ENCODE results near the gene BHLHE23.

Gene BHLHE23

DNA sequence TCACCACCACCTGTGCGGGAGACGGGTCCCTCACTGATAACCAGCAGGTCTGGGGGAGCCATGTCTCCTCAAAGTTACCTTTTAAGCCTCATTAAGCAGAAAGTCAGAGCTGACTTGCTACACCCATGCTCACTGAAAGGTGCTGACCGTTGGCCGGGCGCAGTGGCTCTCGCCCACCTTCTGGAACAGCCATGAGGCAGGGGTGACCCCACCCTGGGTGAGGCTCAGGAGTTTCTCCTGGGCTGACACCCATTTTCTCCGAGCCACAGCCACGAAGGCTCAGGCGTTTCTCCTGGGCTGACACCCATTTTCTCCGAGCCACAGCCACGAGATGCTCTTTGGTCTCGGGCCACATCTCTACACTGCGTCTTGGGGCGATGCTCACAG is 10.2 kb downstream of the BHLHE23 start:
- H3K27me3 Mint-ChIP-seq, result peaks cover 13% of the 10 kb centered on the region
- no peaks in the 10 kb centered on the region for H3K36me3 Mint-ChIP-seq
- H3K4me3 Mint-ChIP-seq, result no peak overlapping the region

DNA sequence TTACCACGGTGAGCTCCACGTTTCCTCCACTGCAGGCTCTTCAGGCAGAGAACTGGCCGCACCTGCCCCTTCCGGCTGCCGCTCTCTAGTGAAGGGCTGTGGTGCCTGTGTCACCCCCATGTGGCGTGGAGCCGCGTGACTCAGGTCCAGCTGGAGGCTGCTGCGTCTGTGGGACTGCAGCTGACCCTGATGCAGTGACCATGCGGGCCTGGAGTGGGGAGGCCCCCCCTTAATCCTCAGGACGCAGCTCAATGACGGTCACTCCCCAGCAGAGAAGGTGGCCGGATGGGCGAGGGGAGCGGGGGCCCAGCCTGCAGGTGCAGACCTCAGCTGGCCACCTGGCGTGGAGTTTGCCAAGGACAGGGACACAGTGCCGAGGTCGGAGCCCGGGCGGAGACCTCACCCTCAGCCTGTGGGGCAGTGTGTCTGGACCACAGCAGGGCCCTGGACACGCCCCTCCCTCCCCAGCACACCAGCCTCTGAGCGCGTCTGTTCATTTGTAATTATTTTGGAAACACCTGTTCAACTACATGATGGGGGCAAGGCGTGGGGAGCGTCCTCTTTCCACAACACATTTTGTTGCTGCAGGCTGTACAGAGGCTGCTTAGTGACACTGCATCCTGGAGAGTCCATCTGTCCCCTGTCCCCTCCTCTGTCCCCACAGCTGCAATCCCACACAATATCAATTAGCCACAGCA is 10.7 kb downstream of the BHLHE23 start:
- Mint-ChIP-seq H3K36me3 (no peaks in the 10 kb centered on the region), H3K27me3 (peaks cover 10% of the 10 kb centered on the region), H3K27ac (peak overlapping the region; percentile 12), H3K9me3 (no peaks in the 10 kb centered on the region), H3K4me1 (no peaks in the 10 kb centered on the region), H3K4me3 (no peak overlapping the region)

More for the DNA sequence above, 10.2 kb downstream of the BHLHE23 start:
- Mint-ChIP-seq H3K27ac (no peak overlapping the region), H3K9me3 (no peaks in the 10 kb centered on the region), H3K4me1 (no peaks in the 10 kb centered on the region)

DNA sequence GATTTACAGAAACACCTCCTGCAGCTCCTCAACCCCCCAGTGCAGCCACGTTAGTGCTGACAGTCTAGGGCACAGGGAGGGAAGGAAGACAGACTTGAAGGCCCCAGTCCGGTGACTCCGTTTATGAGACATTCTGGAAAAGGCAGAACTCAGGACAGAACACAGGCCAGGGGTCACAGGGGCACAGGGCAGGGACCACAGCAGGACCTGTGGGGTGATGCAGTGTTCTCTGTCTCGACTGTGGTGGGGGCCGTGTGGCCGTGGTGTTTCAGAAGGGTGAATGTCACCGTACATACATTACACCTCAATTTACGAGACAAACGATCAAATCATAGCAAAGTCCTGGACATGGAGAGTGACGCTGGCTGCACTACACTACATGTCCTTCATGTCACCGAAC is 11.3 kb downstream of the BHLHE23 start:
- no peak overlapping the region for H3K4me3 Mint-ChIP-seq
- no peaks in the 10 kb centered on the region for H3K4me1 Mint-ChIP-seq
- peaks cover 5% of the 10 kb centered on the region for H3K27me3 Mint-ChIP-seq
- no peaks in the 10 kb centered on the region for H3K36me3 Mint-ChIP-seq
- no peak overlapping the region for H3K27ac Mint-ChIP-seq
- H3K9me3 Mint-ChIP-seq, result no peaks in the 10 kb centered on the region

DNA sequence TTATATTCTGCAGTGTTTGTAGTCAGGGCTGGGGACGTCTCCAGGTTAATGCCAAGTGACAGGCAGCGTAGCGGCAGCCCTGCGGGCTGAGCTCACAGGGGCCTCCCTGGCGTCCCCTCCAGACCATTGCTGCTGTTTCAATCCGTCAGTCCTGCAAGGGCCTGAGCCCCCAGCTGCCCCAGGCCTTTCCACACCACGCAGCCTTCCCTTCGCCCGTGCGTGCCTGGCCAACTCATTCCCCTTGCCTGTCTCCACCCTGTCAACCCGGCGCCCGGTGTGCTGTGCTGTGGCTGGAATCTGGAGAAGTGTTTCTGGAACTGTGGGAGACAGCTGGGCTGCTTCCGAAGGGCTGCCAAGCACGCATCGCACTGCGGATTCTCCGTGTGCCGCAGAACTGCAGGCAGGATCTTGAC is 11.9 kb downstream of the BHLHE23 start:
- Mint-ChIP-seq H3K4me1 (no peaks in the 10 kb centered on the region), H3K9me3 (no peaks in the 10 kb centered on the region), H3K27me3 (peaks cover 3% of the 10 kb centered on the region), H3K4me3 (no peak overlapping the region), H3K36me3 (no peaks in the 10 kb centered on the region), H3K27ac (no peak overlapping the region)

DNA sequence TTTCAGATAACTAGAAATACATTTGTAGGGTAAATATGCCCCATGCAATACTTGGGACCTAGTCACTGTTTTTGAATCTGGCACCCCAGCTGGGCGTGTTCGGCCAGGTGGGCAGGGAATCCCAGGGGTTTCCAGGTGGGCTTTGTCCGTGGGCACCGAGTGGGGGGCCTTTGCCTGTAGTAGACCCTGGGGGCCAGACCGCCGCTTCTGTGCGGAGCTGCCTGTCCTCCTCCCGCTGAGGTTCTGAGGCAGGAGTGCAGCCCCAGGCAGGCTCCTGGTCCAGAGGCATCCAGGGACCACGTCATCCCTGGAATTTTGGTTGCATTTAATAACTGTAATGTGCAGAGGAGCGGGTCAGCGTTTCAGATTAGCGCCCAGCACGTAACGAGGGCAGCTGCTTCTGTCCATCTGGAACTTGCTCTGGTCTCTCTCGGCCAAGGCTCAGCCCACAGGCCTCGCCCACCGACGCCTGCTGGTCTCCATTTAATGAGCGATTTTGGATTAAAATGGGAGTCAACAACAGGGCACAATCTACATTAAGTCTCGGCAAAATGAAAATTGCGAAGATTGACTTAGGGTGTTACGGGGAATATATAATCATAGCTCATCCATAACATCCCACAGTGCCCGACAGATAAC is 12.8 kb downstream of the BHLHE23 start:
- no peaks in the 10 kb centered on the region for H3K9me3 Mint-ChIP-seq
- peaks cover 1% of the 10 kb centered on the region for H3K27me3 Mint-ChIP-seq
- no peak overlapping the region for H3K27ac Mint-ChIP-seq
- H3K4me3 Mint-ChIP-seq, result no peak overlapping the region
- no peaks in the 10 kb centered on the region for H3K4me1 Mint-ChIP-seq
- no peaks in the 10 kb centered on the region for H3K36me3 Mint-ChIP-seq

DNA sequence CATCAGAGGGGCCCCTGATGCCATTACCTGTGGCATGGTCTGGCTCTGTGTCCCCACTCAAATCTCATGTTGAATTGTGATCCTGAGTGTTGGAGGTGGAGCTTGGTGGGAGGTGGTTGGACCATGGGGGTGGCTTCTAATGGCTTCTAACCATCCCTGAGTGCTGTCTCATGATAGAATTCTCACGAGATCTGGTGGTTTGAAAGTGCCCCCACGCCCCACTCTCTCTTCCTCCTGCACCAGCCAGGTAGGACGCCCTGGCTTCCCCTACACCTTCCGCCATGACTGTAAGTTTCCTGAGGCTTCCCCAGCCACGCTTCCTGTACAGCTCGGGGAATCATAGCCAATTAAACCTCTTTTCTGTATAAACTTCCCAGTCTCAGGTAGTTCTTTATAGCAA is 14.9 kb downstream of the BHLHE23 start:
- Mint-ChIP-seq H3K4me1 (no peaks in the 10 kb centered on the region), H3K27me3 (no peaks in the 10 kb centered on the region), H3K9me3 (no peaks in the 10 kb centered on the region), H3K4me3 (no peak overlapping the region), H3K27ac (no peak overlapping the region), H3K36me3 (no peaks in the 10 kb centered on the region)

DNA sequence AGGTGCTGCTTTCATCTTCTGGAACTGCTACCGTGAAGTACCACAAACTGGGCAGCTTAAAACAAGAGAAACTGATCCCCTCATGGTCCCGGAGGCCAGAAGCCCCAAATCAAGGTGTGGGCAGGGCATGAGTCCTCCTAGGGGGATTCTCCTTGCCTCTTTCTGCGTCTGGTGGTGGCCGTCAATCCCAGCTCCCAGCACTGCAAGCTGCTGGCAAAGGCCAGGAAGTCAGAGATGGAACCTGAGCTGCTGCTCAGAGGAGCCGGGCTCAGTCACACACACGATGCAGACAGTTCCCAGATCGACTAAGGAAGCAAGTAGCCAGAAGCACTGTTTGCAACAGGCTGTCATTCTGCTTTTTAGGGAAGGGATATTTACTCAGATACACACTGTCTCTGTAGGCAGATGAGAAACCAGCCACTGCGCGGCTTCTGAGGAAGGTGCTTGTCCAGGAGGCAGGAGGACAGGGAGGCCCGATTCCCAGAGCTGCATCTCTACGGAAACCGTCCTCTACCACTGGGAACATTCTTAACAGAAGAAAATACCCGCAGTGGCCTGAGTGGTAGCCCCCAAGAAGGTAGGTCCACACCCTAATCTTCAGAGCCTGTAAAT is 15.5 kb downstream of the BHLHE23 start:
- H3K4me3 Mint-ChIP-seq, result no peak overlapping the region
- no peaks in the 10 kb centered on the region for H3K4me1 Mint-ChIP-seq
- peak overlapping the region; percentile 17 for H3K27ac Mint-ChIP-seq
- no peaks in the 10 kb centered on the region for H3K9me3 Mint-ChIP-seq
- no peaks in the 10 kb centered on the region for H3K27me3 Mint-ChIP-seq
- H3K36me3 Mint-ChIP-seq, result no peaks in the 10 kb centered on the region

DNA sequence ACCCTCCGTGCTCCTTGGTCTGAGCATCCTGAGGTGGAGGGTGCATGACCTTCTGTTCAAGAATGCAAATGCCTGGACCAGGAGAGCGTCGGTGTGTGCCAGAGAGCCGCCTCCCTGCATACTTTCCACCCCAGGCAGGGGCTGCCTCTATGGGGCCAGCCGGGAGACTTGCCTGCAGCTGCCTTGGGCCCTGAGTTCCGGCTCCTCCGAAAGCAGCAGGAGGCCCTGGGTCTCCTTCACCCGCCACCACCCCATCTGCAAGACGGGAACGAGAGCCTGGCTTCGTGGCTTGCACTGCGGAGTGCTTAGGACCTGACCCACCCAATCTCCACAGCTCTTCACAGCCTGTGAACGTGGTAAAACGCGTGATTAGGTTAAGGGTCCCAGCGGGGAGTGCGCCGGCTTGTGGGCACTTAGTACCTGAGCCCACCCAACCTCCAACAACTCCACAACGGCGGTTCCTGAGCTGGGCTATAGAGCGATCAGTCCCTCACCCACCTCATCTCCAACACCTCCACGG is 16.4 kb downstream of the BHLHE23 start:
- Mint-ChIP-seq H3K27ac (no peak overlapping the region), H3K27me3 (no peaks in the 10 kb centered on the region), H3K4me1 (no peaks in the 10 kb centered on the region), H3K36me3 (no peaks in the 10 kb centered on the region), H3K9me3 (no peaks in the 10 kb centered on the region), H3K4me3 (no peak overlapping the region)

DNA sequence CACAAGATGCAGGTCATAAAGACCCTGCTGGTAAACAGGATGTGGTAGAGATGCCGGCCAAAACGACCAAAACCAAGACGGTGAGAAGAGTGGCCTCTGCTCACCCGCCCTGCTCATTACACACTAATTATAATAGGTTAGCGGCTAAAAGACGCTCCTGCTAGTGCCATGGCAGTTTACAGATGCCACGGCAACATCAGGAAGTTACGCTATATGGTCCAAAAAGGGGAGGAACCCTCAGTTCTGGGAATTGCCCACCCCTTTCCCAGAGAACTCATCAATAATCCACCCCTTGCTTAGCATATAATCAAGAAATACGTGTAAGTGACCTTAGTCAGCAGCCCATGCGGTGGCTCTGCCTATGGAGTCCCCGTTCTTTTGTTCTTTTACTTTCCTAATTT is 17.6 kb downstream of the BHLHE23 start:
- Mint-ChIP-seq H3K9me3 (no peaks in the 10 kb centered on the region), H3K4me3 (peak overlapping the region; percentile 76), H3K4me1 (no peaks in the 10 kb centered on the region), H3K27ac (no peak overlapping the region), H3K36me3 (no peaks in the 10 kb centered on the region), H3K27me3 (no peaks in the 10 kb centered on the region)

DNA sequence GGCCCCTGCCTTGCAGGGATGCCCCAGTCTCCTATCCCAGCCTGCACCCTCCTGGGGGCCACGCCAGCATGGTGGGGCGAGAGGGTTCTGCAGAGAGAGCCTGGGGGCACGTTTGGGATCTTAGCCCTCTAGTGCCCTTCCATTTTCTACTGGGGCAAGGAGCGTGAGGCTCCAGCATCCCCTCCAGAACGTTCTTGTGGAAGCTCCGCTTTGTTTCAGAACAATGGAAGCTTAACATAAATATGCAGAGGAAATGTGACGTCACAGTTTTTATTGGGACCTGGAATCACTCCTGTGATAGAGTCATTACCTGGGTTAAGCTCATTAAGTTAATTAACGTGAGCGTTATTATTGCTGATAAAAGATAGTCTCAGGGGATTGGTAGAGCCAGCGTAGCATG is 19.6 kb downstream of the BHLHE23 start:
- Mint-ChIP-seq H3K36me3 (no peaks in the 10 kb centered on the region), H3K4me3 (no peak overlapping the region), H3K4me1 (peaks cover 4% of the 10 kb centered on the region), H3K27me3 (no peaks in the 10 kb centered on the region), H3K9me3 (no peaks in the 10 kb centered on the region), H3K27ac (no peak overlapping the region)

DNA sequence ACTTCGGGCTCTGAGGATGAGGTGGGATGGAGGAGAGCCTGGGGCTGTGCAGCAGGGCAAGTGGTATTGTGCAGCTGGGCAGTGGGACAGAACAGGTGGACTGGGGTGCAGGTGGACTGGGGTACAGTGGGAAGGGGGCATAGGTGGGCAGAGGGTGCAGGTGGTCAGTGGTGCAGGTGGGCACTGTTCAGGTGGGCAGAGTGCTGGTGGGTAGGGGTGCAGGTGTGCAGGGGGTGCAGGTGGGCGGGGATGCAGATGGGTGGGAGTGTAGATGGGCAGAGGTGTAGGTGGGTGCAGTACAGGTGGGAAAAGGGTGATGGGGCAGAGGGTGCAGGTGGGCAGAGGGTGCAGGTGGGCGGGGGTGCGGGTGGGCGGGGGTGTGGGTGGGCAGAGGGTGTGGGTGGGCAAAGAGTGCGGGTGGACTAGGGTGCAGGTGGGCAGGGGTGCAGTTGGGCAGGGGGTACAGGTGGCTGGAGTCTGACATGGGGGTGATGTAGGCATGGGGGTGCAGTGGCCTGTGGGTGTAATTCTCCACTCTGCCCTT is 20.4 kb downstream of the BHLHE23 start:
- peaks cover 12% of the 10 kb centered on the region for H3K4me1 Mint-ChIP-seq
- no peak overlapping the region for H3K4me3 Mint-ChIP-seq
- H3K27ac Mint-ChIP-seq, result no peak overlapping the region
- H3K27me3 Mint-ChIP-seq, result no peaks in the 10 kb centered on the region
- no peaks in the 10 kb centered on the region for H3K36me3 Mint-ChIP-seq
- H3K9me3 Mint-ChIP-seq, result no peaks in the 10 kb centered on the region

DNA sequence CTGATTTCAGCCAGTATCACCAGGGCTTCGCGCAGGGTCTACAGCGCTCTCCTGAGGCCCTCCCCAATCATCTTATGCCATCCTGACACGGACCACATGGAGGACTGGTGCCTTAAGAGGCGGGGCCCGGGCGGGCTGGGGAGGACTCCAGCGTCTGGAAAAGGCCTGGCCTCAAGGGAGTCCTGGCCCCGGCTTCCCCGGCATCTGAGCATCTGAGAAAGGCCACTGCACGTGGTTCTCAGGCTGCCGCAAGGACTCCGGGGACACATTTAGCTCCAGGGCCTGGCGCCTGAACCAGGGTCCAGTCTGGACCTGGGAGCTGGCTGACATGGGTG is 21.4 kb downstream of the BHLHE23 start:
- no peaks in the 10 kb centered on the region for H3K9me3 Mint-ChIP-seq
- H3K27me3 Mint-ChIP-seq, result peaks cover 1% of the 10 kb centered on the region
- H3K27ac Mint-ChIP-seq, result no peak overlapping the region
- no peak overlapping the region for H3K4me3 Mint-ChIP-seq
- H3K36me3 Mint-ChIP-seq, result no peaks in the 10 kb centered on the region
- peaks cover 20% of the 10 kb centered on the region for H3K4me1 Mint-ChIP-seq

DNA sequence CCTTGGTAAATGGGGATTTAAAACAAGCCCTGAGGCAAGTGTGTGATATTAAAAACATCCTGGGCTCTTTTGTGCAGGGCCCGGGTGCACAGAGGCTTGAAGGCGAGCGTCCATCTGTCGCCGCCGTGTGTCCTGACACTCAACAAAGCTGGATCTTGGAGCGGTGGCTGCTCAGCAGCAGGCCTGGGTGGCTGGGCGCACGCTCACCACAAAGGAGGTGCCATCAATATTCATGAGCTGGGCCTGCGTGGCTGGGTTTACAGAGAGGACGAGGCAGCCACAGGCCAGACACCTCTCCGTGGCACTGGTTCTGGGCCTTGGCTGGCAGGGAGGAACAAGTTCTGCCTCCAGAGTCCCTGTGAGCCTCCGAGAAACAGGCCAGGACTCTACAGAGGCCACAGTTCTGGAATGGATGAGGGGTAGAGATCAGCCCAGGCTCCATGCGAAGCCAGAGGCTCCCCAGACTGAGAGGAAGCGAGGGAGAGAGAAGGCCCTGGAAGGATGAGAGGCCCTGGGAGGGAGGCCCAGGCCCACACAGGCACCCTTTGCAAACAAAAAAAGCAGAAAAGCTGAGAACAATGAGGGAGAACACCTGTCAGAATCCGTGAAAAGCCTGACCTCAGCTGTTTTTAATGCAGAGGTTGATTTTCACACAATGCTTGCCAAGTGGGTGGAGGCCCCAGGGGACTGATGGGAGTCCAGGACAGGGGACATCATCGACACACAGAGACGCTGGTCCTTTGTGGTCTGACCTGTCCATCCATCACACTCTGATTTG is 21.9 kb downstream of the BHLHE23 start:
- peaks cover 21% of the 10 kb centered on the region for H3K4me1 Mint-ChIP-seq
- H3K9me3 Mint-ChIP-seq, result no peaks in the 10 kb centered on the region
- peaks cover 1% of the 10 kb centered on the region for H3K27me3 Mint-ChIP-seq
- no peak overlapping the region for H3K27ac Mint-ChIP-seq
- no peak overlapping the region for H3K4me3 Mint-ChIP-seq
- no peaks in the 10 kb centered on the region for H3K36me3 Mint-ChIP-seq

DNA sequence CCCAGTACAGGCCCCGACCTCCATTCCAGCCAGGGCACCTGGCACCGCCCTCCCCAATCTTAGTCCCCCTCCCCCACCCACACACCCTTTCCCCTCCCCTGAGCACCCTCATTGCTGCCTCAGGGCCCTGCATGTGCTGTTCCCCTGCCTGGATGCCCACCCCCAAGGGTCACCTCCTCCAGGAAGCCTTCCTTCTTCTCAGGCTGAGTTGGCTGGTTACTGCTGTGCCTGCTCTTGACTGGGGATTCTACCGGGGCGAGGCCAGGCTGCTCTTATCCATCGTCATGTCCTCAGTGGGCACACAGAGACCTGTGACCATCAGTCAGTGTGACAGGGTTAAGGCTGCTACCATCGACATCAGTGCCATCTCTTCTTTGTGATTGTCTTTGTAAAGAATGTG is 23.6 kb downstream of the BHLHE23 start:
- Mint-ChIP-seq H3K4me3 (no peak overlapping the region), H3K9me3 (no peaks in the 10 kb centered on the region), H3K36me3 (no peaks in the 10 kb centered on the region), H3K4me1 (peaks cover 30% of the 10 kb centered on the region), H3K27me3 (peaks cover 7% of the 10 kb centered on the region), H3K27ac (peak overlapping the region; percentile 76)

DNA sequence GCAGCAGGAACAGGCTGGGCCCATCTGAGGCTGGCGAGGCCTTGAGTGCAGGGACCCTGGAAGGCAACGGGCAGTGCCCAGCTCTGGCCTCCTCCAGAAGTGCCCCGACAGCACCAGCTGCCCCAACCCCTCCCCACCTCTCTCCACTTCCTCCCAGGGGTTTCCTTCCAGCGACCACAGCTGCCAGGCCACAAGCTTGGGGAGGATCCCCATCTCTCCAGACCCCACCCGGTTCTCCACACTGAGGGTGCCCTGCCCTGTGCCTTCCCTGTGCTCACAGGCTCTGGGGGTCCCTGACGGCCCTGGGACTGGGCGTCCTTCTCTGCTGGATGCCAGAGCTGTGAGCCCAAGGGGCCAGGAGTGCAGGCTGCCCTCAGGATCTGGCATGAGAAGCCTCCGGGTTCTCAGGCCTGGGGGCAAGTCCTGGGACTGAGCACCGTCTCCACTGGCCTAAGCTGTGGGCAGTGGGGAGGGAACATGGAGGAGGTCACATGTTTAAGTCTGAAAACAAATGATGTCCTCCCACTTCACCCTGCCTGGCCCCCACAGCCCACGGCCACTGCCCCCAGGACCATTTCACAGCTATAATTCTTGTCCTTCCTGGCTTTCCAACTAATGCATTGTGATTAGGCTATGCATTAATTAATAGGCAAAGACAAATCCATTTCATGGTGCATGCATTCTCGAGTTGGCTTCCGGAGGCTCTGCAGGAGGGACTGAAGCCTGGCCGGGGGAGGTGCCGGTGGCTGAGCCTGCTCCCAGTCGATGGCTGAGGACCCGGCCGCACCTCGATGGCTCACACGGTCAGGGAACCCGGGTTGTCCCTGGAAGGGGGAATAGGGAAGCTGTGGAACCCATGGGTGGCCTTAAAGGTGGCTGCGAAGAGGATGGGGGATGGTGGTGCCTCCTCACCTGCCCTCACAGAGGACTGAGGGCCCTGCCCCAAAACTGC is 24.4 kb downstream of the BHLHE23 start:
- H3K27me3 Mint-ChIP-seq, result peaks cover 9% of the 10 kb centered on the region
- no peak overlapping the region for H3K4me3 Mint-ChIP-seq
- H3K36me3 Mint-ChIP-seq, result no peaks in the 10 kb centered on the region
- H3K27ac Mint-ChIP-seq, result no peak overlapping the region
- H3K9me3 Mint-ChIP-seq, result no peaks in the 10 kb centered on the region
- peaks cover 38% of the 10 kb centered on the region for H3K4me1 Mint-ChIP-seq
